Activated CD8-positive, alpha-beta T cell treated with anti-CD3 and anti-CD28 coated beads, Interleukin-2, amount 10 ng/mL, durations not matched to agents 7 days and 5 days (primary cell): ENCODE data around the gene DEAF1. TPM values are rescaled to one million over a fixed set of nuclear protein-coding genes. Genes with fewer than 3 reads are reported as not detected.

ENCODE experiments used
- ATAC-seq: fragments of 150-1000 bp; cut with Tn5 transposase; one replicate; pipeline ENCODE4 v1.10.0; 2021; ENCODE audit warnings: moderate library complexity
- CTCF ChIA-PET: fragments of 350-600 bp; sonication (Branson Sonifier 250); formaldehyde crosslinking; loops from one replicate; lab custom pipeline; 2021; ENCODE audit warnings: antibody characterized with exemption; lab: Charles Lee
- POLR2A ChIA-PET: fragments of 350-600 bp; sonication (Branson Sonifier 250); formaldehyde crosslinking; loops from one replicate; lab custom pipeline; 2021; ENCODE audit warnings: antibody characterized with exemption; lab: Charles Lee
- DNase-seq: peaks from one replicate; pipeline ENCODE4 v3.0.0-alpha.2; 2020
- H3K27ac Mint-ChIP-seq: one replicate; pipeline ENCODE4 v1.8.0; 2021; ENCODE audit warnings: mild to moderate bottlenecking, mixed read lengths
- H3K27me3 Mint-ChIP-seq: one replicate; pipeline ENCODE4 v1.8.0; 2021; ENCODE audit warnings: low read depth, mixed read lengths
- H3K36me3 Mint-ChIP-seq: one replicate; pipeline ENCODE4 v1.8.0; 2021; ENCODE audit warnings: low read depth, mixed read lengths
- H3K4me1 Mint-ChIP-seq: one replicate; pipeline ENCODE4 v1.8.0; 2021; ENCODE audit warnings: low read depth, mixed read lengths
- H3K4me3 Mint-ChIP-seq: one replicate; pipeline ENCODE4 v1.8.0; 2021; ENCODE audit warnings: mild to moderate bottlenecking, mixed read lengths
- H3K9me3 Mint-ChIP-seq: one replicate; pipeline ENCODE4 v1.8.0; 2022; ENCODE audit warnings: mixed read lengths; ENCODE audit not compliant: insufficient read depth
- total RNA-seq, 2 experiments: library from RNA; stranded (reverse); gene quantifications; one replicate each; pipeline ENCODE4 v1.2.3, GENCODE V29; 2021

Gene DEAF1
- total RNA-seq, 2 experiments from 2014 or later: 34.1 to 36.7 TPM

DNA sequence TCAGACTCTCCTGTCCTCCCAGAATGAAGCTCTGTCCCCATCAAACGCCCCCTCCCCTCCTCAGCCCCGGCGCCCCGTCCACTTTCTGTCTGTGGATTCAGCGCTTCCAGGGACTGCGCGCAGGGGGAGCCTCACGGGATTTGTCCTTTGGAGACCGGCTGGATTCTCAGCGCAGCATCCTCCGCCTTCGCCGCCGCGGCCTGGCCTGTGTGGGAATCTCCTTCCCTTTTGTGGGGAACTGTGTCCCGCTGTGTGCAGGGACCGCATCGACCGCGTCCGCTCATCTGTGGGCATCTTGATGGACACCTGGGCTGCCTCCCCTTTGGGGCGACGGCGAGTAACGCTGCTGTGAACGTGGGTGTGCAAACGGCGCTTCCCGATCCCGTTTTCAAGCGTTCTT, 67.0 kb downstream of the DEAF1 start:
- no peak overlapping the region for H3K4me3 Mint-ChIP-seq
- no peak for ATAC-seq

GRCh38 chr11:627308-627576, 67.8 kb downstream of the DEAF1 start:
- ATAC-seq: no peak
- H3K27ac Mint-ChIP-seq: no peak overlapping the region
- H3K36me3 Mint-ChIP-seq: no peaks in the 10 kb centered on the region
- no peak overlapping the region for H3K4me3 Mint-ChIP-seq
- DNase-seq: no peak
- peaks cover 11% of the 10 kb centered on the region for H3K27me3 Mint-ChIP-seq
- CTCF ChIA-PET: no interaction called here
- no peaks in the 10 kb centered on the region for H3K9me3 Mint-ChIP-seq
- H3K4me1 Mint-ChIP-seq: peaks cover 21% of the 10 kb centered on the region
- POLR2A ChIA-PET: no interaction called here

More for the DNA sequence above, 67.0 kb downstream of the DEAF1 start:
- Mint-ChIP-seq H3K4me1 (peaks cover 21% of the 10 kb centered on the region), H3K9me3 (no peaks in the 10 kb centered on the region), H3K36me3 (no peaks in the 10 kb centered on the region), H3K27me3 (peaks cover 11% of the 10 kb centered on the region), H3K27ac (peak overlapping the region; percentile 39)
- no peak for DNase-seq
- CTCF ChIA-PET: no interaction called here
- POLR2A ChIA-PET: no interaction called here

GRCh38 chr11:626475-627307, 68.3 kb downstream of the DEAF1 start, which contains the start of gene SCT:
TSS of gene SCT (minus strand) at chr11:627181. CDS start at chr11:627143, 38 bp downstream.
- CTCF ChIA-PET: no interaction called here
- POLR2A ChIA-PET: no interaction called here
- DNase-seq (no peak), ATAC-seq (no peak)
- H3K27ac Mint-ChIP-seq: no peak within 1 kb of the TSS
- peaks cover 21% of the 10 kb centered on the region for H3K4me1 Mint-ChIP-seq
- no peak within 1 kb of the TSS for H3K4me3 Mint-ChIP-seq
- H3K36me3 Mint-ChIP-seq: no peaks in the 10 kb centered on the region
- peaks cover 11% of the 10 kb centered on the region for H3K27me3 Mint-ChIP-seq
- H3K9me3 Mint-ChIP-seq: no peaks in the 10 kb centered on the region

DNA sequence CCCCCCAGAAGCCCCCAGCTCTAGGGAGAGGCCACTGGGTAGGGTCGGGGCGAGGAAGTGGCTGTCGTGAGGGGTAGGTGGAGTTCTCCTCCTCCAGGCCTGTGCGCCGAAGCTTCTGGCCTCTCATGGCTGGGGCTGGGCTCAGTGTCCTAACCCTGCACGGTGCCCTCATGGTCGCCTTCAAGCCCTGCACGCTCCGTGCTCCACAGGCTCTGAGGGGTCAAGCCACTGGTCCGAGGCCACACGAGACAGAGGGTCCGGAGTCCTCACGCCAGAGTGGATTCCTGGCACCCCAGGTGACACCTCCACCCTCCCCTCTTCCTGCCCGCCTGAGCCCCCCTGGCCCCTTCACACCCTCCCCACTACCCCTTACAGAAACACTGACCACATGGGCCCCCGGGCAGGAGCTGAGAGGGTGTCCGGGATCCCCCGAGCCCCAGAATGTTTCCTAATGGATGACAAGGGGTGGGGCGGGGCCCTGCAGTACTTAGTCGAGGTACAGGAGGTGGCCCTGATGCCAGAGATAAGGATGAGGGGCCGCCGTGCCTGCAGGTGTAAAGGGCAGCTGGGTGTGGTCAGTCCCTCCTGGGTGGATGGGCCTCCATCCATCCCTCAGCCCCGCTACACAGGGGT, 69.3 kb downstream of the DEAF1 start:
- Mint-ChIP-seq H3K27ac (no peak overlapping the region), H3K9me3 (no peaks in the 10 kb centered on the region), H3K27me3 (peaks cover 11% of the 10 kb centered on the region), H3K4me1 (peaks cover 21% of the 10 kb centered on the region), H3K36me3 (no peaks in the 10 kb centered on the region), H3K4me3 (no peak overlapping the region)
- DNase-seq (no peak), ATAC-seq (no peak)
- ChIA-PET CTCF (no interaction called here), POLR2A (no interaction called here)

DNA sequence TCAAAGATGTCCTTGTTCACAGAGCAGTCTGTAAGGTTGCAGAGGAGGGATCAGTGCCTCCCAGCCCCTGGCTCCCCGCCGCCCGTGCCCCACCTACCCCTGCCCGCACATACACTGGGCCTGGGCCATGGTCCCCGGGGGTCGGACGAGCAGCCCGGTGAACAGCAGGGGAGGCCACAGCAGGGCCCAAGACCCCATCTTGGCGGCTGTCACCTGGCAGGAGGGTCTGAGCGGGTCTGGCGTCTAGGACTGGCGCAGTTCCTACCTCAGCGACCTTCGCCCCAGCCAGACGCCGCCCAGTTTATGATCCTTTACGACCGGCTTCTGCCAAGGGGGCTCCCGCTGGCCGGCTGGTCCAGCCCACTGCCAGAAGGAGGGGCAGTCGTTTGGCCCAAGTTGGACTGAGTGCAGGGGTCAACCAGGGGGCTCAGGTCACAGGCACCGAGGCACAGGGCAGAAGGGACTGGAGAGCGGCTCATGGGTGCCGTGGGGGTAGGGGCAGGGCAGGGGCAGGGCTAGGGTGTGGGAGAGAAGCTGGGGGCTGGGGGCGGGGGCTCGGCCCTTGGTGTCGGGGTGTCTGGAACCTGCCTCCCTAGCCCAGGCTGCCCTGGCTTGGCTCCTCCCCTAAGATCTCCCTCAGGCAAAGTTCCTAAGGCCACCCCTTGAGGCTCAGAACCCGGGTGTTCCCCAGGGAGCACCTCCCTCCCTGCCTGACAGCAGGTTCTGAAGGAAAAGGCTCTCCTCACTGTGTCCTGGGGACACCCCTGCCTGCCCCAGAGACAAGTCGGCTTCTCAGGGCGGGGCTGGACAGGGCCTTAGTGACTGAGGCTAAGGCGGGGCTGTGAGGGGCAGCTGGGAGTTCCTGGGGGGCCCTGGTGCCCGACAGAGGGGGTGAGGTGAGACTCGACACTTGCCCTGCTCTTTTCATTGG, 70.1 kb downstream of the DEAF1 start, which contains the start of gene CDHR5:
Gene CDHR5, minus strand, starts transcription at position 251 of the 931 bp plus-strand sequence. Its CDS starts 53 bp downstream, at position 198.
- no peak for ATAC-seq
- CTCF ChIA-PET: no interaction called here
- Mint-ChIP-seq H3K27ac (no peak within 1 kb of the TSS), H3K9me3 (no peaks in the 10 kb centered on the region), H3K4me1 (peaks cover 21% of the 10 kb centered on the region), H3K4me3 (no peak within 1 kb of the TSS), H3K36me3 (no peaks in the 10 kb centered on the region), H3K27me3 (peaks cover 11% of the 10 kb centered on the region)
- DNase-seq: no peak
- POLR2A ChIA-PET: interaction anchor here (1.3 kb wide), 1 partner anchor 11 kb away, joined by 3 read pairs; no protein-coding TSS in a partner anchor

- no peak for DNase-seq
Measured at GRCh38 chr11:623999-624704, 70.9 kb downstream of the DEAF1 start.

GRCh38 chr11:623349-623869, 71.6 kb downstream of the DEAF1 start:
- H3K27me3 Mint-ChIP-seq: peaks cover 8% of the 10 kb centered on the region
- ATAC-seq (no peak), DNase-seq (no peak)
- ChIA-PET CTCF (no interaction called here), POLR2A (interaction anchor here (1.3 kb wide), 1 partner anchor 9 kb away, joined by 3 read pairs; no protein-coding TSS in a partner anchor)
- no peaks in the 10 kb centered on the region for H3K36me3 Mint-ChIP-seq
- H3K4me3 Mint-ChIP-seq: no peak overlapping the region
- no peaks in the 10 kb centered on the region for H3K9me3 Mint-ChIP-seq
- peaks cover 8% of the 10 kb centered on the region for H3K4me1 Mint-ChIP-seq
- H3K27ac Mint-ChIP-seq: peak overlapping the region; percentile 52

More at GRCh38 chr11:623999-624704, 70.9 kb downstream of the DEAF1 start:
- no peak for ATAC-seq
- H3K9me3 Mint-ChIP-seq: no peaks in the 10 kb centered on the region
- H3K27ac Mint-ChIP-seq: no peak overlapping the region
- H3K36me3 Mint-ChIP-seq: no peaks in the 10 kb centered on the region
- peaks cover 15% of the 10 kb centered on the region for H3K4me1 Mint-ChIP-seq
- H3K4me3 Mint-ChIP-seq: no peak overlapping the region
- ChIA-PET CTCF (no interaction called here), POLR2A (interaction anchor here (1.3 kb wide), 1 partner anchor 10 kb away, joined by 3 read pairs; no protein-coding TSS in a partner anchor)
- peaks cover 11% of the 10 kb centered on the region for H3K27me3 Mint-ChIP-seq

GRCh38 chr11:621838-622237, 73.2 kb downstream of the DEAF1 start:
- Mint-ChIP-seq H3K9me3 (no peaks in the 10 kb centered on the region), H3K27me3 (no peaks in the 10 kb centered on the region), H3K27ac (no peak overlapping the region), H3K4me3 (no peak overlapping the region), H3K36me3 (no peaks in the 10 kb centered on the region), H3K4me1 (peaks cover 2% of the 10 kb centered on the region)
- CTCF ChIA-PET: no interaction called here
- DNase-seq: no peak
- ATAC-seq: no peak
- POLR2A ChIA-PET: no interaction called here

- ATAC-seq (no peak), DNase-seq (no peak)
- POLR2A ChIA-PET: no interaction called here
- Mint-ChIP-seq H3K4me3 (no peak overlapping the region), H3K27ac (no peak overlapping the region), H3K27me3 (no peaks in the 10 kb centered on the region), H3K4me1 (peaks cover 8% of the 10 kb centered on the region), H3K9me3 (no peaks in the 10 kb centered on the region), H3K36me3 (no peaks in the 10 kb centered on the region)
- CTCF ChIA-PET: no interaction called here
Measured at GRCh38 chr11:620935-621814, 73.8 kb downstream of the DEAF1 start.

GRCh38 chr11:620201-620600, 74.8 kb downstream of the DEAF1 start:
- Mint-ChIP-seq H3K27ac (no peak overlapping the region), H3K9me3 (no peaks in the 10 kb centered on the region), H3K4me1 (peaks cover 12% of the 10 kb centered on the region), H3K27me3 (no peaks in the 10 kb centered on the region), H3K36me3 (peaks cover 3% of the 10 kb centered on the region), H3K4me3 (no peak overlapping the region)
- CTCF ChIA-PET: no interaction called here
- ATAC-seq (no peak), DNase-seq (no peak)
- POLR2A ChIA-PET: no interaction called here
